H1 (cell line): Measurements from ENCODE around the gene CTBP2. TPM values are rescaled to one million over a fixed set of nuclear protein-coding genes. Genes with fewer than 3 reads are reported as not detected.

ENCODE experiments used
- CTCF ChIA-PET: fragments of 300-600 bp; sonication (Branson Sonifier 250); formaldehyde crosslinking; loops from one replicate; lab custom pipeline; 2021; ENCODE audit not compliant: partially characterized antibody; lab: Charles Lee
- POLR2A ChIA-PET: fragments of 300-600 bp; sonication (Branson Sonifier 250); formaldehyde crosslinking; loops from one replicate; lab custom pipeline; 2021; ENCODE audit warnings: inconsistent platforms; ENCODE audit not compliant: partially characterized antibody; lab: Charles Lee
- DNase-seq, 2 experiments: peaks; one replicate each; pipeline versions ENCODE4 v3.0.0 to v3.0.0-alpha.2; 2010 to 2022; ENCODE audit warnings: low spot score in 2 of 2, low read depth in 1 of 2, mixed read lengths in 1 of 2
- FAIRE-seq: peaks from 2 replicates; lab custom pipeline; 2011; peaks lifted over from hg19 to GRCh38; lab: Jason Lieb, UNC
- H2AFZ ChIP-seq: 2 replicates; pipeline ENCODE4 v1.8.1; 2012; ENCODE audit warnings: low read length, inconsistent platforms
- H2AK5ac ChIP-seq: 2 replicates; pipeline ENCODE4 v1.6.1; 2013; ENCODE audit warnings: low read depth, low read length
- H2BK120ac ChIP-seq: replicated peaks from 2 replicates; pipeline ENCODE3; 2013; ENCODE audit warnings: low read depth, low read length, inconsistent platforms
- H2BK12ac ChIP-seq: 2 replicates; pipeline ENCODE4 v1.6.1; 2013; ENCODE audit warnings: low read depth, low read length
- H2BK15ac ChIP-seq: 2 replicates; pipeline ENCODE4 v1.6.1; 2013; ENCODE audit warnings: low read length
- H2BK20ac ChIP-seq: 2 replicates; pipeline ENCODE4 v1.6.1; 2013; ENCODE audit warnings: low read length
- H2BK5ac ChIP-seq: 2 replicates; pipeline ENCODE4 v1.6.1; 2013; ENCODE audit warnings: low read depth, low read length
- H3K14ac ChIP-seq: 2 replicates; pipeline ENCODE4 v1.6.1; 2013; ENCODE audit warnings: inconsistent platforms; ENCODE audit not compliant: insufficient read length
- H3K18ac ChIP-seq: 2 replicates; pipeline ENCODE4 v1.6.1; 2013; ENCODE audit warnings: low read length; ENCODE audit errors: extremely low read depth
- H3K23ac ChIP-seq: 2 replicates; pipeline ENCODE4 v1.6.1; 2013; ENCODE audit warnings: inconsistent platforms; ENCODE audit not compliant: insufficient read length
- H3K23me2 ChIP-seq: 2 replicates; pipeline ENCODE4 v1.6.1; 2013; ENCODE audit warnings: low read depth, low read length
- H3K27ac ChIP-seq: 2 replicates; pipeline ENCODE4 v1.6.1; 2011; ENCODE audit warnings: low read depth, low read length, inconsistent platforms
- H3K27me3 ChIP-seq, 4 experiments: replicated peaks in 1 of 4; 1 replicate in 1 of 4; 2 replicates in 3 of 4; pipeline versions ENCODE4 v1.6.1 to v1.8.1; 2011 to 2013; ENCODE audit warnings: low read length in 3 of 4, mild to moderate bottlenecking in 3 of 4, inconsistent platforms in 2 of 4, mixed read lengths in 2 of 4, moderate library complexity in 1 of 4; ENCODE audit not compliant: control insufficient read depth in 3 of 4, insufficient read depth in 3 of 4; ENCODE audit errors: extremely low read depth in 1 of 4
- H3K36me3 ChIP-seq, 4 experiments: 2 replicates each; pipeline versions ENCODE4 v1.6.1 to v1.8.1; 2011 to 2013; ENCODE audit warnings: mild to moderate bottlenecking in 4 of 4, low read length in 3 of 4, moderate library complexity in 2 of 4, control low read depth in 1 of 4, inconsistent platforms in 1 of 4; ENCODE audit not compliant: insufficient read depth in 4 of 4, control insufficient read depth in 2 of 4
- H3K4ac ChIP-seq: replicated peaks from 2 replicates; pipeline ENCODE3; 2013; ENCODE audit warnings: low read length, low read depth, mixed read lengths, inconsistent platforms; ENCODE audit not compliant: insufficient read length
- H3K4me1 ChIP-seq, 4 experiments: replicated peaks in 1 of 4; 1 replicate in 1 of 4; 2 replicates in 3 of 4; pipeline versions ENCODE4 v1.6.1 to v1.8.1; 2011 to 2013; ENCODE audit warnings: low read length in 3 of 4, inconsistent platforms in 2 of 4, mixed read lengths in 1 of 4; ENCODE audit not compliant: insufficient read depth in 4 of 4, control insufficient read depth in 3 of 4
- H3K4me2 ChIP-seq, 2 experiments: 2 replicates each; pipeline versions ENCODE4 v1.6.1 to v1.8.1; 2011 to 2013; ENCODE audit warnings: low read depth in 2 of 2, low read length in 2 of 2, control low read depth in 1 of 2, inconsistent platforms in 1 of 2, mild to moderate bottlenecking in 1 of 2; ENCODE audit not compliant: insufficient read depth in 1 of 2
- H3K4me3 ChIP-seq, 4 experiments: fragments of 200-600, 300-600 bp in 1 of 4; sonication (generic), shearing (Covaris generic), sonication (Bioruptor Twin) in 1 of 4; 2 replicates each; pipeline versions ENCODE4 v1.5.1 to v1.8.1; 2011 to 2016; ENCODE audit warnings: low read length in 4 of 4, low read depth in 3 of 4, control low read depth in 2 of 4, inconsistent platforms in 2 of 4, mild to moderate bottlenecking in 2 of 4, mixed read lengths in 1 of 4, moderate library complexity in 1 of 4; ENCODE audit not compliant: insufficient read depth in 2 of 4; ENCODE audit errors: extremely low read depth in 1 of 4
- H3K56ac ChIP-seq: replicated peaks from 2 replicates; pipeline ENCODE3; 2013; ENCODE audit warnings: low read depth, mild to moderate bottlenecking, mixed read lengths, low read length, inconsistent platforms; ENCODE audit not compliant: insufficient read length
- H3K79me1 ChIP-seq: 2 replicates; pipeline ENCODE4 v1.6.1; 2013; ENCODE audit warnings: low read depth, low read length, control low read depth
- H3K79me2 ChIP-seq, 2 experiments: 2 replicates each; pipeline versions ENCODE4 v1.6.1 to v1.8.1; 2012 to 2013; ENCODE audit warnings: low read length in 2 of 2, mild to moderate bottlenecking in 2 of 2, inconsistent platforms in 1 of 2; ENCODE audit not compliant: insufficient read depth in 2 of 2, control insufficient read depth in 1 of 2
- H3K9ac ChIP-seq, 4 experiments: replicated peaks in 1 of 4; 1 replicate in 1 of 4; 2 replicates in 3 of 4; pipeline versions ENCODE4 v1.6.1 to v1.8.1; 2011 to 2013; ENCODE audit warnings: low read depth in 3 of 4, low read length in 3 of 4, control low read depth in 2 of 4, mild to moderate bottlenecking in 2 of 4, moderate library complexity in 2 of 4, inconsistent platforms in 1 of 4; ENCODE audit errors: extremely low read depth in 1 of 4
- H3K9me3 ChIP-seq, 2 experiments: 2 replicates each; pipeline versions ENCODE4 v1.6.1 to v1.8.1; 2012 to 2013; ENCODE audit warnings: mild to moderate bottlenecking in 2 of 2, moderate library complexity in 2 of 2, control low read depth in 1 of 2, inconsistent platforms in 1 of 2, low read depth in 1 of 2, low read length in 1 of 2, mixed read lengths in 1 of 2; ENCODE audit not compliant: insufficient read depth in 2 of 2
- H4K20me1 ChIP-seq, 2 experiments: replicated peaks in 1 of 2; 2 replicates each; pipeline versions ENCODE3 to v1.8.1; 2011 to 2013; ENCODE audit warnings: inconsistent platforms in 2 of 2, low read length in 2 of 2, mild to moderate bottlenecking in 1 of 2; ENCODE audit not compliant: insufficient read depth in 2 of 2, control insufficient read depth in 1 of 2
- H4K5ac ChIP-seq: 2 replicates; pipeline ENCODE4 v1.6.1; 2013; ENCODE audit warnings: low read length, low read depth, mixed read lengths, inconsistent platforms; ENCODE audit not compliant: insufficient read length
- H4K8ac ChIP-seq: 2 replicates; pipeline ENCODE4 v1.8.0; 2013; ENCODE audit warnings: mild to moderate bottlenecking, moderate library complexity, low read length, inconsistent platforms; ENCODE audit not compliant: insufficient read depth; ENCODE audit errors: extremely low read depth
- H4K91ac ChIP-seq: replicated peaks from 2 replicates; pipeline ENCODE3; 2013; ENCODE audit warnings: low read length, mixed read lengths, inconsistent platforms; ENCODE audit not compliant: insufficient read length
- CBX5 ChIP-seq: fragments of 300-800, 300-1000 bp; sonication (generic); IDR thresholded peaks from 2 replicates; pipeline ENCODE4 v1.7.1; 2016; ENCODE audit warnings: antibody characterized with exemption, low read length, low read depth
- CBX8 ChIP-seq: fragments of 300-800, 300-1000 bp; sonication (generic); IDR thresholded peaks from 2 replicates; pipeline ENCODE4 v1.7.1; 2016; ENCODE audit warnings: low read depth, low read length, borderline replicate concordance
- CHD1 ChIP-seq: IDR thresholded peaks from 2 replicates; pipeline ENCODE4 v1.6.1; 2012; ENCODE audit warnings: low read depth, low read length, improper control_type of control experiment
- EGR1 ChIP-seq: IDR thresholded peaks from 2 replicates; pipeline ENCODE4 v1.6.1; 2011; ENCODE audit warnings: low read depth, low read length, borderline replicate concordance
- FOSL1 ChIP-seq: IDR thresholded peaks from 2 replicates; pipeline ENCODE4 v1.6.1; 2011; ENCODE audit warnings: mild to moderate bottlenecking, low read depth, low read length, moderate library complexity; ENCODE audit not compliant: insufficient read depth
- GTF2F1 ChIP-seq: IDR thresholded peaks from 2 replicates; pipeline ENCODE4 v1.6.1; 2012; ENCODE audit warnings: low read depth, low read length, improper control_type of control experiment, borderline replicate concordance
- USF2 ChIP-seq: IDR thresholded peaks from 2 replicates; pipeline ENCODE4 v1.6.1; 2011; ENCODE audit warnings: low read length, improper control_type of control experiment
- WGBS, 2 experiments: shearing (Covaris generic) in 1 of 2; methylation state at CpG; one replicate each; pipeline versions ENCODE4 v1.1.6 to v1.1.7; 2013 to 2015; ENCODE audit warnings: low lambda C conversion rate in 2 of 2, mixed read lengths in 2 of 2, inconsistent platforms in 1 of 2, low coverage in 1 of 2, missing lambda C conversion rate in 1 of 2; ENCODE audit not compliant: insufficient replicate concordance in 2 of 2, insufficient coverage in 1 of 2, insufficient read length in 1 of 2; ENCODE audit errors: extremely low coverage in 1 of 2, missing lambda C conversion rate in 1 of 2; 5-methylcytosine and 5-hydroxymethylcytosine counted together
- polyA plus RNA-seq, 7 experiments: library from polyadenylated mRNA; depleted of rRNA in 3 of 7; stranded (reverse) in 5 of 7; unstranded in 2 of 7; fragments of >200 nt in 5 of 7; fragments of 200-250 nt in 2 of 7; gene quantifications; 1 replicate in 5 of 7; 2 replicates in 1 of 7; 4 replicates in 1 of 7; pipeline versions ENCODE4 v1.2.1 to v1.2.3, GENCODE V29; 2011 to 2013; ENCODE audit warnings: missing spikeins in 2 of 7, mixed read lengths in 2 of 7
- total RNA-seq: library from RNA; stranded (reverse); fragmentation: NEBNext Ultra II Directional; extraction: Animal tissue kit (Norgen Biotek cat#: 25700); gene quantifications from 2 replicates; pipeline ENCODE4 v1.2.1, GENCODE V29; 2021
- TF ChIP-seq, protein P1 (sequence below): IDR thresholded peaks from 2 replicates; pipeline ENCODE4 v1.6.1; 2012; ENCODE audit warnings: inconsistent platforms

Gene CTBP2
- total and polyA plus RNA-seq, 2 of the 8 experiments (the other 6 are each of a cell fraction or from before 2014, with no cell fraction given): 208 to 221 TPM

GRCh38 chr10:125024497-125025234, 135.7 kb downstream of the CTBP2 start:
- Histone ChIP-seq H3K23ac (no peak overlapping the region), H2BK120ac (no peak overlapping the region), H4K20me1 (peaks cover 36% of the 10 kb centered on the region in 2 experiments), H3K27ac (no peak overlapping the region), H3K4me1 (peaks cover 0 to 5% (median 3%) of the 10 kb centered on the region in 4 experiments; a peak in 5 of 7 replicates), H3K9ac (no peak overlapping the region), H2BK12ac (no peak overlapping the region), H3K79me2 (peaks cover 8 to 100% of the 10 kb centered on the region in 2 experiments; a peak in 3 of 4 replicates), H3K27me3 (no peaks in the 10 kb centered on the region), H3K56ac (no peak overlapping the region), H3K9me3 (peaks cover 7 to 14% of the 10 kb centered on the region in 2 experiments; a peak in 3 of 4 replicates), H3K14ac (no peak overlapping the region), H2AK5ac (no peak overlapping the region), H4K8ac (no peak overlapping the region), H4K91ac (no peak overlapping the region), H3K18ac (no peak overlapping the region), H3K23me2 (no peaks in the 10 kb centered on the region), H3K36me3 (peaks cover 6 to 61% (median 33%) of the 10 kb centered on the region in 4 experiments; a peak in 7 of 8 replicates), H2AFZ (no peak overlapping the region), H2BK20ac (no peak overlapping the region), H2BK15ac (no peak overlapping the region), H3K4me2 (no peak overlapping the region), H4K5ac (no peak overlapping the region), H3K79me1 (peaks cover 32% of the 10 kb centered on the region), H3K4me3 (no peak overlapping the region), H3K4ac (no peak overlapping the region), H2BK5ac (no peak overlapping the region)
- FAIRE-seq (no peak), DNase-seq (no peak)
- ChIA-PET CTCF (interaction anchor here (0.6 kb wide), 1 partner anchor 237 kb away, joined by 3 read pairs; no protein-coding TSS in a partner anchor), POLR2A (no interaction called here)
- 93% methylated on average over 16 of the region's 16 CpGs; no CpG with 5 or more reads in 1 of the 2 experiments for WGBS, 2 experiments
- TF ChIP-seq, protein P1, sequence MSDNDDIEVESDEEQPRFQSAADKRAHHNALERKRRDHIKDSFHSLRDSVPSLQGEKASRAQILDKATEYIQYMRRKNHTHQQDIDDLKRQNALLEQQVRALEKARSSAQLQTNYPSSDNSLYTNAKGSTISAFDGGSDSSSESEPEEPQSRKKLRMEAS: no peak
- TF ChIP-seq FOSL1 (no peak), CHD1 (no peak), CBX8 (no peak), CBX5 (no peak), GTF2F1 (no peak), EGR1 (no peak), USF2 (no peak)
